T-cell (primary cell): ENCODE data around the gene CBY2. TPM values are rescaled to one million over a fixed set of nuclear protein-coding genes. Genes with fewer than 3 reads are reported as not detected.

ENCODE experiments used
- ATAC-seq, 4 experiments: fragments of 200-7000 bp in 3 of 4; fragments of 150-1000 bp in 1 of 4; cut with Tn5 transposase; replicated peaks in 1 of 4; 1 replicate in 3 of 4; 2 replicates in 1 of 4; pipeline ENCODE4 v1.10.0; 2021; ENCODE audit warnings: moderate library complexity in 3 of 4, mild to moderate bottlenecking in 2 of 4, moderate number of reproducible peaks in 1 of 4
- CTCF ChIA-PET, 2 donors: fragments of 300-600 bp; sonication (Branson Sonifier 250); formaldehyde crosslinking; loops; one replicate each; lab custom pipeline; 2022; ENCODE audit warnings: antibody characterized with exemption in 2 of 2; lab: Charles Lee
- POLR2A ChIA-PET, 2 donors: fragments of 300-600 bp; sonication (Branson Sonifier 250); formaldehyde crosslinking; loops; one replicate each; lab custom pipeline; 2022; ENCODE audit warnings: antibody characterized with exemption in 2 of 2; lab: Charles Lee
- DNase-seq, 35 experiments: peaks; one replicate each; pipeline versions ENCODE4 v3.0.0 to v3.0.0-alpha.2; 2013 to 2023
- H3K27ac ChIP-seq: one replicate; pipeline ENCODE4 v1.5.1; 2013; ENCODE audit warnings: low read length
- H3K27me3 ChIP-seq, 2 experiments: replicated peaks in 1 of 2; 1 replicate in 1 of 2; 2 replicates in 1 of 2; pipeline versions ENCODE4 v1.6.1 to v1.7.0; 2013; ENCODE audit warnings: low read length in 1 of 2, mixed read lengths in 1 of 2; ENCODE audit not compliant: control insufficient read depth in 2 of 2, insufficient read depth in 2 of 2; ENCODE audit errors: extremely low read depth in 1 of 2
- H3K36me3 ChIP-seq, 2 donors: 1 replicate in 1 of 2; 2 replicates in 1 of 2; pipeline versions ENCODE4 v1.6.1 to v1.7.0; 2013; ENCODE audit warnings: low read length in 1 of 2; ENCODE audit not compliant: control insufficient read depth in 2 of 2, insufficient read depth in 1 of 2; ENCODE audit errors: extremely low read depth in 1 of 2
- H3K4me1 ChIP-seq, 2 experiments: 1 replicate in 1 of 2; 2 replicates in 1 of 2; pipeline versions ENCODE4 v1.6.1 to v1.7.0; 2013; ENCODE audit warnings: low read length in 2 of 2, mixed read lengths in 1 of 2; ENCODE audit not compliant: insufficient read depth in 2 of 2, control insufficient read depth in 1 of 2; ENCODE audit errors: extremely low read depth in 1 of 2
- H3K4me3 ChIP-seq, 2 donors: 1 replicate in 1 of 2; 2 replicates in 1 of 2; pipeline versions ENCODE4 v1.5.1 to v1.7.0; 2013; ENCODE audit warnings: mild to moderate bottlenecking in 2 of 2, low read length in 1 of 2, moderate library complexity in 1 of 2; ENCODE audit not compliant: control insufficient read depth in 1 of 2; ENCODE audit errors: extremely low read depth in 1 of 2
- H3K9me3 ChIP-seq: 2 replicates; pipeline ENCODE4 v1.7.0; 2013
- H3K27ac Mint-ChIP-seq, 2 donors: one replicate each; pipeline ENCODE4 v1.8.0; 2020 to 2021; ENCODE audit warnings: mild to moderate bottlenecking in 2 of 2, mixed read lengths in 2 of 2
- H3K27me3 Mint-ChIP-seq, 2 donors: one replicate each; pipeline ENCODE4 v1.8.0; 2021 to 2022; ENCODE audit warnings: mixed read lengths in 2 of 2
- H3K36me3 Mint-ChIP-seq: one replicate; pipeline ENCODE4 v1.8.0; 2021; ENCODE audit warnings: mixed read lengths
- H3K4me1 Mint-ChIP-seq, 3 donors: one replicate each; pipeline ENCODE4 v1.8.0; 2020 to 2022; ENCODE audit warnings: mixed read lengths in 3 of 3, mild to moderate bottlenecking in 1 of 3
- H3K4me3 Mint-ChIP-seq, 3 donors: one replicate each; pipeline ENCODE4 v1.8.0; 2020 to 2022; ENCODE audit warnings: mild to moderate bottlenecking in 3 of 3, mixed read lengths in 3 of 3, moderate library complexity in 3 of 3
- H3K9me3 Mint-ChIP-seq, 3 donors: one replicate each; pipeline ENCODE4 v1.8.0; 2020 to 2022; ENCODE audit warnings: mixed read lengths in 3 of 3
- WGBS: methylation state at CpG from one replicate; pipeline ENCODE4 v1.1.5; 2013; ENCODE audit warnings: missing lambda C conversion rate; ENCODE audit not compliant: insufficient coverage; 5-methylcytosine and 5-hydroxymethylcytosine counted together
- total RNA-seq, 35 experiments: library from RNA in 6 of 35; stranded (reverse) in 6 of 35; fragments of 120-200 nt in 1 of 35; gene quantifications; one replicate each; pipeline versions ENCODE4 v1.2.1 to v1.2.4 and lab custom pipeline; 2013 to 2026

The CBY2 gene
- total RNA-seq, 5 donors from 2014 or later (not counting 1 experiment from before 2014, with no cell fraction given): 0.22 to 0.75 (median 0.56) TPM; not detected in 1

GRCh38 chr13:45714170-45714569, 12.1 kb downstream of the CBY2 start:
- no peaks in the 10 kb centered on the region for H3K4me1 ChIP-seq
- no peak for ATAC-seq
- Mint-ChIP-seq H3K4me3 (no peak overlapping the region), H3K27ac (no peak overlapping the region), H3K4me1 (no peaks in the 10 kb centered on the region), H3K27me3 (no peaks in the 10 kb centered on the region), H3K36me3 (no peaks in the 10 kb centered on the region), H3K9me3 (no peaks in the 10 kb centered on the region)
- 96% methylated on average over 14 of the region's 18 CpGs for WGBS
- H3K4me3 ChIP-seq: no peak overlapping the region
- no peak for DNase-seq
- no peaks in the 10 kb centered on the region for H3K9me3 ChIP-seq
- ChIA-PET CTCF (no interaction called here), POLR2A (no interaction called here)
- H3K27me3 ChIP-seq: no peaks in the 10 kb centered on the region
- no peak overlapping the region for H3K27ac ChIP-seq
- H3K36me3 ChIP-seq: no peaks in the 10 kb centered on the region

GRCh38 chr13:45715351-45715750, 13.2 kb downstream of the CBY2 start:
- H3K27ac Mint-ChIP-seq: no peak overlapping the region
- DNase-seq (no peak), ATAC-seq (no peak)
- peaks cover 0 to 6% of the 10 kb centered on the region in 2 donors for H3K27me3 Mint-ChIP-seq
- Histone ChIP-seq H3K27ac (no peak overlapping the region), H3K9me3 (no peaks in the 10 kb centered on the region), H3K4me1 (no peaks in the 10 kb centered on the region), H3K4me3 (no peak overlapping the region), H3K36me3 (no peaks in the 10 kb centered on the region), H3K27me3 (no peaks in the 10 kb centered on the region)
- no peaks in the 10 kb centered on the region for H3K36me3 Mint-ChIP-seq
- ChIA-PET CTCF (no interaction called here), POLR2A (no interaction called here)
- no peaks in the 10 kb centered on the region for H3K9me3 Mint-ChIP-seq
- H3K4me3 Mint-ChIP-seq: no peak overlapping the region
- no peaks in the 10 kb centered on the region for H3K4me1 Mint-ChIP-seq
- whole genome bisulfite sequencing: no CpG with 5 or more reads among the region's 3 CpGs

GRCh38 chr13:45717349-45717748, 15.2 kb downstream of the CBY2 start:
- CTCF ChIA-PET: no interaction called here

GRCh38 chr13:45718063-45718462, 15.9 kb downstream of the CBY2 start:
- ChIA-PET CTCF (no interaction called here), POLR2A (interaction anchor here in 1 of 2 donors (0.9 kb wide), 1 partner anchor 206 kb away, joined by 3 read pairs; no protein-coding TSS in a partner anchor)

More at GRCh38 chr13:45717349-45717748, 15.2 kb downstream of the CBY2 start:
- H3K4me1 Mint-ChIP-seq: no peaks in the 10 kb centered on the region
- Histone ChIP-seq H3K4me3 (no peak overlapping the region), H3K27ac (no peak overlapping the region), H3K9me3 (no peaks in the 10 kb centered on the region), H3K36me3 (no peaks in the 10 kb centered on the region), H3K27me3 (no peaks in the 10 kb centered on the region), H3K4me1 (no peaks in the 10 kb centered on the region)
- H3K27me3 Mint-ChIP-seq: peaks cover 0 to 6% of the 10 kb centered on the region in 2 donors
- WGBS: no CpG with 5 or more reads among the region's 1 CpG
- no peaks in the 10 kb centered on the region for H3K36me3 Mint-ChIP-seq
- ATAC-seq: no peak
- no peak overlapping the region for H3K27ac Mint-ChIP-seq
- POLR2A ChIA-PET: interaction anchor here in 1 of 2 donors (0.9 kb wide), 1 partner anchor 206 kb away, joined by 3 read pairs; no protein-coding TSS in a partner anchor
- H3K4me3 Mint-ChIP-seq: no peak overlapping the region
- no peaks in the 10 kb centered on the region for H3K9me3 Mint-ChIP-seq
- no peak for DNase-seq

GRCh38 chr13:45718992-45719391, 16.9 kb downstream of the CBY2 start:
- CTCF ChIA-PET: interaction anchor here in 1 of 2 donors (0.6 kb wide), 1 partner anchor 95 kb away, joined by 5 read pairs; no protein-coding TSS in a partner anchor
- Histone ChIP-seq H3K27me3 (no peaks in the 10 kb centered on the region), H3K9me3 (no peaks in the 10 kb centered on the region), H3K36me3 (no peaks in the 10 kb centered on the region), H3K4me3 (no peak overlapping the region), H3K4me1 (no peaks in the 10 kb centered on the region), H3K27ac (no peak overlapping the region)
- POLR2A ChIA-PET: no interaction called here
- Mint-ChIP-seq H3K27ac (no peak overlapping the region), H3K36me3 (no peaks in the 10 kb centered on the region), H3K4me3 (no peak overlapping the region), H3K27me3 (peaks cover 0 to 6% of the 10 kb centered on the region in 2 donors), H3K9me3 (no peaks in the 10 kb centered on the region), H3K4me1 (no peaks in the 10 kb centered on the region)
- no peak for DNase-seq
- WGBS: no CpG with 5 or more reads among the region's 1 CpG
- no peak for ATAC-seq

More at GRCh38 chr13:45718063-45718462, 15.9 kb downstream of the CBY2 start:
- Mint-ChIP-seq H3K4me3 (no peak overlapping the region), H3K4me1 (no peaks in the 10 kb centered on the region), H3K27me3 (peaks cover 0 to 6% of the 10 kb centered on the region in 2 donors), H3K9me3 (no peaks in the 10 kb centered on the region), H3K27ac (no peak overlapping the region), H3K36me3 (no peaks in the 10 kb centered on the region)
- H3K27ac ChIP-seq: no peak overlapping the region
- no peaks in the 10 kb centered on the region for H3K27me3 ChIP-seq
- no peak for ATAC-seq
- no peak overlapping the region for H3K4me3 ChIP-seq
- no CpG with 5 or more reads among the region's 5 CpGs for WGBS
- no peaks in the 10 kb centered on the region for H3K9me3 ChIP-seq
- DNase-seq: peak in 1 of 35 experiments; percentile 16
- no peaks in the 10 kb centered on the region for H3K36me3 ChIP-seq
- no peaks in the 10 kb centered on the region for H3K4me1 ChIP-seq

GRCh38 chr13:45721203-45721731, 19.1 kb downstream of the CBY2 start:
- no peaks in the 10 kb centered on the region for H3K4me1 ChIP-seq
- Mint-ChIP-seq H3K27me3 (peaks cover 0 to 6% of the 10 kb centered on the region in 2 donors), H3K4me3 (no peak overlapping the region), H3K9me3 (no peaks in the 10 kb centered on the region), H3K36me3 (no peaks in the 10 kb centered on the region), H3K4me1 (no peaks in the 10 kb centered on the region), H3K27ac (no peak overlapping the region)
- no peak for DNase-seq
- WGBS: 100% methylated on average over 3 of the region's 5 CpGs
- ChIA-PET POLR2A (no interaction called here), CTCF (no interaction called here)
- H3K9me3 ChIP-seq: no peaks in the 10 kb centered on the region
- H3K27ac ChIP-seq: no peak overlapping the region
- no peak overlapping the region for H3K4me3 ChIP-seq
- H3K27me3 ChIP-seq: no peaks in the 10 kb centered on the region
- no peak for ATAC-seq
- no peaks in the 10 kb centered on the region for H3K36me3 ChIP-seq
